HCT116 (cell line): Measurements from ENCODE around the gene GNG10. TPM values are rescaled to one million over a fixed set of nuclear protein-coding genes. Genes with fewer than 3 reads are reported as not detected.

Experiments
- ATAC-seq: fragments of 200-7000 bp; cut with Tn5 transposase; 2 replicates; pipeline ENCODE4 v1.9.1; 2020; ENCODE audit warnings: mild to moderate bottlenecking, moderate library complexity
- BruUV-seq: library from RNA; stranded (reverse); fragments of 400-500 nt; replicated peaks from 2 replicates; lab custom pipeline; 2021; lab: Mats Ljungman, UMichigan
- CTCF ChIA-PET: fragments of 300-600 bp; sonication (Branson Sonifier 250); formaldehyde crosslinking; loops from one replicate; lab custom pipeline; 2021; ENCODE audit warnings: antibody characterized with exemption; lab: Charles Lee
- POLR2A ChIA-PET: fragments of 300-600, 350-600 bp; sonication (Branson Sonifier 250); formaldehyde crosslinking; loops from one replicate; lab custom pipeline; 2021; ENCODE audit warnings: antibody characterized with exemption; lab: Charles Lee
- RAD21 ChIA-PET, 2 experiments: fragments of 300-600 bp; sonication (Branson Sonifier 250); formaldehyde crosslinking; loops; one replicate each; lab custom pipeline; 2023; ENCODE audit warnings: low total read pairs in 2 of 2; ENCODE audit not compliant: uncharacterized antibody in 2 of 2, unreplicated experiment in 2 of 2, low non-redundant PET in 1 of 2; lab: Charles Lee
- DNase-seq: peaks from one replicate; pipeline ENCODE4 v3.0.0-alpha.2; 2010; ENCODE audit warnings: low read depth, low spot score
- H2AFZ ChIP-seq: fragments of 200-600 bp; shearing (Covaris generic), sonication (generic); 2 replicates; pipeline ENCODE4 v1.6.1; 2017; ENCODE audit warnings: low read depth, mixed run types, mixed read lengths, antibody characterized with exemption, low read length; ENCODE audit not compliant: poor library complexity, severe bottlenecking
- H3K27ac ChIP-seq: 2 replicates; pipeline ENCODE4 v1.5.1; 2012; ENCODE audit warnings: low read depth, low read length
- H3K27me3 ChIP-seq: fragments of 200-600 bp; sonication (generic); 2 replicates; pipeline ENCODE4 v1.6.1; 2016; ENCODE audit warnings: mixed run types, low read length, mixed read lengths; ENCODE audit not compliant: insufficient read depth
- H3K36me3 ChIP-seq, 2 experiments: fragments of 200-500 bp in 1 of 2; fragments of 200-600 bp in 1 of 2; sonication (Bioruptor generic) in 1 of 2; sonication (generic) in 1 of 2; 2 replicates each; pipeline versions ENCODE4 v1.5.1 to v1.6.1; 2014 to 2016; ENCODE audit warnings: low read length in 2 of 2, inconsistent platforms in 1 of 2, mixed read lengths in 1 of 2, mixed run types in 1 of 2; ENCODE audit not compliant: insufficient read depth in 2 of 2, control insufficient read depth in 1 of 2
- H3K4me1 ChIP-seq, 2 experiments: fragments of 200-600 bp in 1 of 2; sonication (generic) in 1 of 2; 2 replicates each; pipeline versions ENCODE4 v1.5.1 to v1.6.1; 2012 to 2017; ENCODE audit warnings: low read length in 2 of 2, inconsistent platforms in 1 of 2, mild to moderate bottlenecking in 1 of 2, mixed read lengths in 1 of 2, mixed run types in 1 of 2, moderate library complexity in 1 of 2; ENCODE audit not compliant: insufficient read depth in 2 of 2, control insufficient read depth in 1 of 2
- H3K4me2 ChIP-seq: fragments of 200-600 bp; sonication (generic); 2 replicates; pipeline ENCODE4 v1.6.1; 2017; ENCODE audit warnings: mixed run types, low read length, mixed read lengths
- H3K4me3 ChIP-seq, 2 experiments: fragments of 200-600 bp in 1 of 2; sonication (generic) in 1 of 2; replicated peaks in 1 of 2; 2 replicates each; pipeline ENCODE4 v1.5.1; 2011 to 2016; ENCODE audit warnings: low read length in 2 of 2, control low read depth in 1 of 2, low read depth in 1 of 2, mild to moderate bottlenecking in 1 of 2, mixed read lengths in 1 of 2, mixed run types in 1 of 2
- H3K79me2 ChIP-seq: fragments of 200-600 bp; sonication (generic); 2 replicates; pipeline ENCODE4 v1.6.1; 2017; ENCODE audit warnings: mild to moderate bottlenecking, mixed run types, low read length, moderate library complexity, mixed read lengths; ENCODE audit not compliant: insufficient read depth
- H3K9ac ChIP-seq: fragments of 200-600 bp; sonication (generic); 2 replicates; pipeline ENCODE4 v1.6.1; 2016; ENCODE audit warnings: low read length, mixed read lengths
- H3K9me2 ChIP-seq: fragments of 200-600 bp; sonication (generic), shearing (Covaris generic); 2 replicates; pipeline ENCODE4 v1.6.1; 2017; ENCODE audit warnings: mixed run types, mild to moderate bottlenecking, moderate library complexity; ENCODE audit not compliant: insufficient read depth
- H3K9me3 ChIP-seq, 2 experiments: fragments of 200-500 bp in 1 of 2; fragments of 200-600 bp in 1 of 2; sonication (Bioruptor generic) in 1 of 2; sonication (generic) in 1 of 2; 2 replicates each; pipeline ENCODE4 v1.6.1; 2014 to 2017; ENCODE audit warnings: low read length in 2 of 2, mixed read lengths in 2 of 2, inconsistent platforms in 1 of 2, low read depth in 1 of 2, mild to moderate bottlenecking in 1 of 2, mixed run types in 1 of 2, moderate library complexity in 1 of 2; ENCODE audit not compliant: control insufficient read depth in 1 of 2, insufficient read depth in 1 of 2
- H4K20me1 ChIP-seq: fragments of 200-600 bp; sonication (generic), shearing (Covaris generic); 2 replicates; pipeline ENCODE4 v1.6.1; 2017; ENCODE audit warnings: mixed run types, mild to moderate bottlenecking, moderate library complexity; ENCODE audit not compliant: insufficient read depth
- ATF3 ChIP-seq: IDR thresholded peaks from 2 replicates; pipeline ENCODE4 v1.6.1; 2012
- CEBPB ChIP-seq: IDR thresholded peaks from 2 replicates; pipeline ENCODE4 v1.6.1; 2012; ENCODE audit warnings: low read depth
- CTCF ChIP-seq, 3 experiments: fragments of 200-600 bp in 1 of 3; sonication (generic) in 1 of 3; IDR thresholded peaks in 2 of 3; conservative IDR thresholded peaks in 1 of 3; 2 replicates each; pipeline ENCODE4 v1.5.1; 2012 to 2017; ENCODE audit warnings: low read depth in 2 of 3, low read length in 2 of 3, antibody characterized with exemption in 1 of 3, borderline replicate concordance in 1 of 3, control low read depth in 1 of 3, mild to moderate bottlenecking in 1 of 3, mixed read lengths in 1 of 3, mixed run types in 1 of 3, moderate library complexity in 1 of 3; ENCODE audit not compliant: insufficient read depth in 1 of 3
- EGR1 ChIP-seq: IDR thresholded peaks from 2 replicates; pipeline ENCODE4 v1.6.1; 2012; ENCODE audit warnings: low read depth
- ELF1 ChIP-seq: IDR thresholded peaks from 2 replicates; pipeline ENCODE4 v1.6.1; 2012; ENCODE audit warnings: low read depth, borderline replicate concordance
- EZH2 ChIP-seq: fragments of 200-600 bp; sonication (generic); IDR thresholded peaks from 2 replicates; pipeline ENCODE4 v1.6.1; 2017; ENCODE audit warnings: antibody characterized with exemption, mixed run types
- EZH2phosphoT487 ChIP-seq: fragments of 200-600 bp; IDR thresholded peaks from 2 replicates; pipeline ENCODE4 v1.6.1; 2018; ENCODE audit warnings: antibody characterized with exemption, borderline replicate concordance
- FOSL1 ChIP-seq: IDR thresholded peaks from 2 replicates; pipeline ENCODE4 v1.6.1; 2012; ENCODE audit warnings: low read depth
- RAD21 ChIP-seq: IDR thresholded peaks from 2 replicates; pipeline ENCODE4 v1.6.1; 2012; ENCODE audit warnings: low read depth, mild to moderate bottlenecking
- REST ChIP-seq: IDR thresholded peaks from 2 replicates; pipeline ENCODE4 v1.6.1; 2012; ENCODE audit warnings: low read depth
- SP1 ChIP-seq: IDR thresholded peaks from 2 replicates; pipeline ENCODE4 v1.6.1; 2012; ENCODE audit warnings: low read depth
- SRF ChIP-seq: IDR thresholded peaks from 2 replicates; pipeline ENCODE4 v1.6.1; 2012; ENCODE audit warnings: low read depth
- TCF7L2 ChIP-seq: IDR thresholded peaks from 2 replicates; pipeline ENCODE4 v1.7.0; 2011; ENCODE audit warnings: borderline replicate concordance, inconsistent platforms; ENCODE audit not compliant: insufficient read depth, insufficient read length; ENCODE audit errors: extremely low read depth
- YY1 ChIP-seq: IDR thresholded peaks from 2 replicates; pipeline ENCODE4 v1.6.1; 2011; ENCODE audit warnings: low read length, low read depth, moderate library complexity, mild to moderate bottlenecking; ENCODE audit not compliant: insufficient replicate concordance; ENCODE audit errors: extremely low read depth
- ZFX ChIP-seq: fragments of 450-650 bp; IDR thresholded peaks from 2 replicates; pipeline ENCODE4 v1.6.1; 2017
- intact Hi-C: fragments of 100-400 bp; cut with micrococcal nuclease; formaldehyde crosslinking; loops from 2 replicates; pipeline ENCODE4 v1.10.0; 2022
- total RNA-seq: library from RNA; stranded (reverse); gene quantifications from one replicate; pipeline ENCODE4 v1.2.1, GENCODE V29; 2021; ENCODE audit not compliant: unreplicated experiment
- TF ChIP-seq, protein P1 (sequence below): IDR thresholded peaks from 2 replicates; pipeline ENCODE4 v1.6.1; 2012
- TF ChIP-seq, protein P2 (sequence below): IDR thresholded peaks from 2 replicates; pipeline ENCODE4 v1.6.1; 2011; ENCODE audit warnings: mild to moderate bottlenecking, low read length, moderate library complexity; ENCODE audit not compliant: insufficient replicate concordance; ENCODE audit errors: extremely low read depth

GNG10 gene
- total RNA-seq, 1 experiment from 2014 or later = 46.8 TPM

GRCh38 chr9:111683392-111683791 lies 22.0 kb downstream of the GNG10 start:
- no peaks in the 10 kb centered on the region for H3K79me2 ChIP-seq
- H2AFZ ChIP-seq = no peak overlapping the region
- POLR2A ChIA-PET = no interaction called here
- H3K27ac ChIP-seq = no peak overlapping the region
- no TSS peak for BruUV-seq
- RAD21 ChIA-PET = no interaction called here
- H3K4me2 ChIP-seq = no peak overlapping the region
- TF ChIP-seq SRF (no peak), ZFX (no peak), EZH2 (no peak), EGR1 (no peak), CEBPB (no peak), TCF7L2 (no peak), EZH2phosphoT487 (no peak), ATF3 (no peak), REST (no peak), SP1 (no peak), ELF1 (no peak), YY1 (no peak), CTCF (IDR thresholded peaks at IDR 0.05 in 2 of 3, conservative IDR thresholded peaks at IDR 0.05 in 1 of 3; ENCODE audit: borderline replicate concordance in 1 of 3, insufficient read depth in 1 of 3, low read depth in 2 of 3, low read length in 2 of 3) (no peak), FOSL1 (no peak), RAD21 (no peak)
- TF ChIP-seq, protein P1, sequence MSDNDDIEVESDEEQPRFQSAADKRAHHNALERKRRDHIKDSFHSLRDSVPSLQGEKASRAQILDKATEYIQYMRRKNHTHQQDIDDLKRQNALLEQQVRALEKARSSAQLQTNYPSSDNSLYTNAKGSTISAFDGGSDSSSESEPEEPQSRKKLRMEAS = no peak
- TF ChIP-seq, protein P2, sequence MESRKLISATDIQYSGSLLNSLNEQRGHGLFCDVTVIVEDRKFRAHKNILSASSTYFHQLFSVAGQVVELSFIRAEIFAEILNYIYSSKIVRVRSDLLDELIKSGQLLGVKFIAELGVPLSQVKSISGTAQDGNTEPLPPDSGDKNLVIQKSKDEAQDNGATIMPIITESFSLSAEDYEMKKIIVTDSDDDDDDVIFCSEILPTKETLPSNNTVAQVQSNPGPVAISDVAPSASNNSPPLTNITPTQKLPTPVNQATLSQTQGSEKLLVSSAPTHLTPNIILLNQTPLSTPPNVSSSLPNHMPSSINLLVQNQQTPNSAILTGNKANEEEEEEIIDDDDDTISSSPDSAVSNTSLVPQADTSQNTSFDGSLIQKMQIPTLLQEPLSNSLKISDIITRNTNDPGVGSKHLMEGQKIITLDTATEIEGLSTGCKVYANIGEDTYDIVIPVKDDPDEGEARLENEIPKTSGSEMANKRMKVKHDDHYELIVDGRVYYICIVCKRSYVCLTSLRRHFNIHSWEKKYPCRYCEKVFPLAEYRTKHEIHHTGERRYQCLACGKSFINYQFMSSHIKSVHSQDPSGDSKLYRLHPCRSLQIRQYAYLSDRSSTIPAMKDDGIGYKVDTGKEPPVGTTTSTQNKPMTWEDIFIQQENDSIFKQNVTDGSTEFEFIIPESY = no peak
- ATAC-seq (no peak), DNase-seq (no peak)
- H3K9me3 ChIP-seq = no peaks in the 10 kb centered on the region
- CTCF ChIA-PET = no interaction called here
- intact Hi-C loops = no loop called here
- H3K36me3 ChIP-seq = no peaks in the 10 kb centered on the region
- H4K20me1 ChIP-seq = no peaks in the 10 kb centered on the region
- no peaks in the 10 kb centered on the region for H3K27me3 ChIP-seq
- H3K4me3 ChIP-seq = no peak overlapping the region
- no peaks in the 10 kb centered on the region for H3K9me2 ChIP-seq
- H3K4me1 ChIP-seq = no peaks in the 10 kb centered on the region
- H3K9ac ChIP-seq = no peak overlapping the region
